ENCODE data around the gene DNMT3A. TPM values are rescaled to one million over a fixed set of nuclear protein-coding genes. Genes with fewer than 3 reads are reported as not detected.

The DNMT3A gene
- total RNA-seq, 1 donor from 2014 or later, result 8.3 TPM

DNA sequence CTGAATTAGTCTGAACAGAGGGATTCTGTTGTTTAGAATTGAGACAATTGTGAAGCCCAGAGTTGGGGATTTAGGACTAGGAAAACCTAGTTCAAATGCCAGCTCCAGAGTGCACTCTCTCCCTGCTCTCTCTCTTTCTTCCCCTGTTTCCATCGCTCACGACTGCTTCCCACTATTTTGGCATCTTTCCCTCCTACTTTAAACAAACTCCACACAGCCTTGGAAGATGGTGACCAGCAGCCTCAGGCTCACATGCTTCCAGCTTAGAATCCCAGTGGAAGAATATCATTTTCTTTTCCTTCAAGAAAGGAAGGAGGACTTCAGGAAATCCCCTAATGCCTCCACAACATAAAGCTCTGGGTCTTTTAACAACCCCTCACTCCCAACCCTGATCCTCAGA, 6.1 kb upstream of the DNMT3A start:
- ATAC-seq (no peak), DNase-seq (ENCODE audit: low spot score) (no peak)

- DNase-seq (ENCODE audit: low spot score) (no peak), ATAC-seq (no peak)
These were observed 5.6 kb upstream of the DNMT3A start for GRCh38 chr2:25347205-25347815.

DNA sequence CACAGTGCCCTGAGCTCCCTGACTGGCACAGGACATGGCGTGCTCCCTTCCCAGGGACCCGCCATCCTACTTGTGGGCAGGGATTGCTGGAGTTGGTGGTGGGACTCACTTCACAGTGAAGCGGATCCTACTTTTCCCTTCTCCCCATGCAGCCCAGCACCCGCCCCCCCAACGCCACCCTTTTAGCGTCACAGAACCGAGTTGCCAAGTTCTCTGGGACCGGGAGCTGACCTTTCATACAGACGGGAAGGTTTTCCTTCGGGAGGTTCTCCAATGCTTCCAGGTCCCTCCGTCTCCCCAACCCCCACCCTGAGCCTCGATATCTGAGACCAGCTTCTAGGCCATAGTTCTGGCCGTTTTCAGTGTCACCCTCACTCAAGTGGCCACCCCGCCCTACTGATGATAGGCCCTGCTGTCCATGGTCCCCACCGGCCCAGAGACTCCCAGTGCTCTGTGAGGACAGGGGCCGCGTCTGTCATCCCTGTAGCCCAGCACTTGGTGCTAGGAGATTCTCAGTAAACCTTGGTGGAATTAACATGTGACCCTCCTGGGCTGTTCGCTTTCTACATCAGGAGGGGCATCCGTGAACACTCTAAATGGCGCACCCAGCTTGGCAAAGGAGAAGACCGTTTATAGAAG, 1.6 kb upstream of the DNMT3A start:
- no peak for ATAC-seq
- no peak for DNase-seq (ENCODE audit: low spot score)

- DNase-seq (ENCODE audit: low spot score), result peak; percentile 84
- ATAC-seq, result peak; percentile 88
These were observed 854 bp upstream of the DNMT3A start for GRCh38 chr2:25342372-25343186.

GRCh38 chr2:25341011-25341727, 556 bp downstream of the DNMT3A start:
- ATAC-seq, result no peak
- no peak for DNase-seq (ENCODE audit: low spot score)

DNA sequence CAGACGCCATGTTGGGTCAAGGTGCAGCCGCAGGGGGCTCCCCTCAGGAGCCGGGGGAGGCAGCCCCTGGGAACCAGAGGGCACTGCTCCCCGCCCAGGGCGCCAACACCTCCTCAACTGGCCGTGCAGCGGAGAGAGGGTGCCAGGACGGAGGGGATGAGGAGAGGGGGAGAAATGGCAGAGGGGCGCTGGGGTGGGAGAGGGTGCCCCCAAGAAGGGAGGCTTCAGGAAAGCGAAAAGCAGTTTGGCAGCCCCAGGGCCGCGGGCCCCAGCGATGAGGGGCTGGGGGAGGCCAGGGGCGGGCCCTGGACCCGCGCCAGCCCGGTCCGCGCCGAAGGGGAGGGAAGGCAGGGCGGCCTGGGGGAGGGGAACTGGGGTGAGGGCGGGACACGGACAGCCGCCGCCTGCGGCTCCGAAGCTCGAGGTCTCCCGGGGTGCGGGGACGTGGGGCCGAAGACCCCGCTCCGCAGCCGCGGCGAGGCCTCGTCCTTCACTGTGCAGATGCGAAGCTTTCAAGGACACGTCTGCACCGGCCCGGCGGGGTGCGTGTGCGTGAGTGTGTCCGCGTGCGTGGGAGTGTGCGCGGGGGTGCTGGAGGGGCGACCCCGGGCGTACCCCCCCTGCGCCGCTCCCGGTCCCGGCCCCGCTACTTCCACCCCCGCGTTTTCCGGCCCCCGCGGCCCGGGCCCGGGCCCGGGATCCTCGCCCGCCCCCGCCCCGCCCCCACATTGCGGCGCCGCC, 1.4 kb downstream of the DNMT3A start:
- peak; percentile 29 for ATAC-seq
- peak; percentile 62 for DNase-seq (ENCODE audit: low spot score)

GRCh38 chr2:25339791-25340180, 1.9 kb downstream of the DNMT3A start:
- ATAC-seq, result peak; percentile 47

DNA sequence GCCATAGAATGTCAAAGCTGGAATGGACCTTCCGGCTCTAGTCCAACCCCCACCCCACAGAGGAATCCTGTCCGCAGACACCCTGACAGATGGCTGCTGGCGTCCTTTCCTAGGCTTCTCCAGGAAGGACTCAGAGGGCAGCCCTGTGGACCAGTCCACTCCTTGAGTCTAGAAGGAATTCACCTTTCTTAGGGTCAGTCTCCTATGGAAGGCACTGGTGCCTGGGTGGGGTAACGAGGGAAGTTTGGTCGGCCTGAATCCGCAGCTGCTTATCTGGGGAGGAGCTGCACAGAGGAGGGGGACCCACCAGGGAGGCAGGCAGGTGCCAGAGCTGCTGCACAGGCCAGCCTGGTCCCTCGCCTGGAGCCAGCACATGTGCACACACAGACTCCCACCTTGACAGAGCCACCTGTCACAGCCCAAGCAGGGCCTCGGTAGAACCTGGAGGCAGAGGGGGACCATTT, 2.5 kb downstream of the DNMT3A start:
- ATAC-seq (no peak), DNase-seq (ENCODE audit: low spot score) (no peak)

More at GRCh38 chr2:25339791-25340180, 1.9 kb downstream of the DNMT3A start:
- DNase-seq (ENCODE audit: low spot score), result peak; percentile 67

- ATAC-seq, result no peak
- DNase-seq (ENCODE audit: low spot score), result no peak
These were observed 3.3 kb downstream of the DNMT3A start for GRCh38 chr2:25338401-25338800.

GRCh38 chr2:25337891-25338290, 3.8 kb downstream of the DNMT3A start:
- no peak for DNase-seq (ENCODE audit: low spot score)

GRCh38 chr2:25337276-25337675, 4.4 kb downstream of the DNMT3A start:
- DNase-seq (ENCODE audit: low spot score) (no peak), ATAC-seq (no peak)

More at GRCh38 chr2:25337891-25338290, 3.8 kb downstream of the DNMT3A start:
- ATAC-seq, result no peak

GRCh38 chr2:25336383-25336841, 5.3 kb downstream of the DNMT3A start:
- DNase-seq (ENCODE audit: low spot score), result no peak

DNA sequence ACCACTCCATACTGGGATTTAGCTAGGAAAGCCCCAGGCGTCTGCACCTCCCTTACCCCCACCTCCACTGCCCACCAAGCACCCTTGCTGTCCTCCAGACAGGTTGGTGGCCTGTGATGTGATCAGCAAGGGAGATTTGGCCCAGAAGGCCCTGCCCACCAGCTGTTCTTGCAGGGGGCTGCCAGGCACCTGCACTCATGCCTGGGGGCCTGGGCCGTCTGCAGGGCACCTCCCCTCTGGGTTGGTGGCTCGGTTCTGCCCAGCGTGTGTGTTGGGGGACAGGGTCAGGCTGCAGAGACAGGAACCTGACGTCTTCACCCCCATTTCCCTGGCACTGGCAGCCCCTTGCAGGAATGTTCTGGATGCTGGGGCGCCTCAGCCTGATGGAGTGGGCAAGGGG, 5.8 kb downstream of the DNMT3A start:
- no peak for ATAC-seq
- no peak for DNase-seq (ENCODE audit: low spot score)

More at GRCh38 chr2:25336383-25336841, 5.3 kb downstream of the DNMT3A start:
- no peak for ATAC-seq

- ATAC-seq (no peak), DNase-seq (ENCODE audit: low spot score) (no peak)
These were observed 6.5 kb downstream of the DNMT3A start for GRCh38 chr2:25335204-25335603.

DNA sequence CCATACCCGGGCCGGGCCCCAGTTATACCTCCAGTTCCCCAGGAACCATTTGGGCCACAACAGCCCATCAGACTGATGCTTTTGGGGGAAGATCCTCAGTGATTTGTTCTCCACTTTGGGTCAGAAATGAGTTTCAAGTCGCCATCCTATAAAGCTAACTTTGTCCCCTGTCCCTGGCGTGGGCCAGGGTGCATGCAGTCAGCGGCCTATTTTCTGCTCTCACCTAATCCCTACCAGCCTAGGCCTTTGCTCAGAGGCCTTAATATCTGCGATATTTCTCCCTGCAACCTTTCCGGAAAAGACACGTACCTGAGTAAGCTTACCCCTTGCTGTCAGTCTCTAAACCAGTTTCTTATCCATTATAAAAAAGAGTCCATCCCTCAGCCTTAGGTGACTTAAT, 7.2 kb downstream of the DNMT3A start:
- DNase-seq (ENCODE audit: low spot score), result no peak
- no peak for ATAC-seq

DNA sequence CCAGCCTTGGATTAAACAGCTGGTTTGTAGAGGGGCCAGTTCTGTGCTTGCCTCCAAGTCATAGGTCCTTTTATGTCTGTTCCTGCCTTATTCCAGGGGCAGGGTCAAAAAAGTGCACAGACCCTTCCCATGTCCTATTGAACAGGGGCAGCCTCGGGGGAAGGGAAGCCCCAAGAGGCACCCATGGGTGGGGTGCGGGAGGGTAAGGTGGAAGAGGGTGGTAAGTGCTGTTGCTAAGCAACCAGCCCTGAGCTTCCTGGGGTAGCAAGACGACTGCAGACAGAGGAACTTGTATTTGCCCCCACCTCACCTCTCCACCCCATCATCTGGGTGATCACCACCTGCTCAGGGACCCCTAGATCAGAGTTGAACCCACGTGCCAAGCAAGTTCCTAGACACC, 7.7 kb downstream of the DNMT3A start:
- no peak for ATAC-seq
- DNase-seq (ENCODE audit: low spot score), result no peak

- ATAC-seq (no peak), DNase-seq (ENCODE audit: low spot score) (no peak)
These were observed 9.2 kb downstream of the DNMT3A start for GRCh38 chr2:25332571-25332970.

DNA sequence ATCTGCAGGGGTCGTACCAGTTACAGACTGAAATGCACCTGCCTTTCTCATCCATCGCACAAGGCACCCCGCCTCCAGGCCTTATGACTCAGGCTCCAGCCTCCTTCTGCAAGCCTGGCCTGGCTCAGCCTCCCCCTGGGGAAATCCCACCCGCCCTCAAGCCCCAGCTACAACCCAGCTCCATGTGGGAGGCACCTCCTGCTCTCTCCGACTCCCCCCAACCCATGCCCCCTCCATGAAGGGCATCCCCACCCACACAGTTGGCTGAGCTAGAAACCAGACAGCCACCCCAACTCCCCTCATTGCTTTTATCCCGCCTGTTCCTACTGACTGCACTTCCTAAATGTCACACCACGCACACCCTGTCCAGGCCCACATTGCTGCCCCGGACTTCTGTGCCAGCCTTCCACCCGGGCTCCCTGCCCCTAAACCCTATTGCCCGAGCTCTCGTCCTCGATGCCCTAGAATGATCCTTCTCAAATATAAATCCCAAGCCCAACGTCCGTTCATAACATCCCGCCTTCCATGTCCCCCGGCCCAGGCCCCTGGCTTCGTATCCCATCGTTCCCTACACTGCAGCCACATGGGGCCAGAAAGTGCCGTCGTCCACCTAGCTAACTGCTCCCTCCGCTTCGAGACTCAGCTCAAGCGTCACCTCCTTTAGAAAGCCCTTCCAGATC, 9.9 kb downstream of the DNMT3A start:
- no peak for ATAC-seq
- DNase-seq (ENCODE audit: low spot score), result no peak

DNA sequence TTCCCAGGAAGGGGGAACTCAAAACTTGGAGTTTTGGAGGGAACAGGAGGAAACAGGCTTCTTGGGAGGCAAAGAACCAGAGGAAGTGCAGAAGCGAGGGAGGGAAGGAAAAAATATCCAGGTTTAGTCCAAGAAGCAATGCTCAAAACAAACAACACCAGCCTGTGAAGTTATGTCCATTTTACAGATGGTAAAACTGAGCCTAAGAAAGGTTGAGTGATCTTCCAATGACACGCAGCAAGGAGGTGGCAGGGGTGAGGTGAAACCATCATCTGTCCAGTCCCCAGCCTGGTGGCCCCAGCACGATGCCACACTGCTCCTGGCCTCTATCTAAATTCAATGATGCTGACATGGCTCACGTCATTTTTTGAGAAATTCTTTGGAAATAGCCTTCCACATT, 10.8 kb downstream of the DNMT3A start:
- ATAC-seq (no peak), DNase-seq (ENCODE audit: low spot score) (no peak)

GRCh38 chr2:25330273-25330672, 11.5 kb downstream of the DNMT3A start:
- ATAC-seq (no peak), DNase-seq (ENCODE audit: low spot score) (no peak)

Measured in left lobe of liver (tissue), 2 donors.